Ishikawa (cell line): Measurements from ENCODE around the gene LYZ.

Experiments used
- CEBPB ChIP-seq: IDR thresholded peaks from 2 replicates; pipeline ENCODE4 v1.6.1; 2012
- CREB1 ChIP-seq: IDR thresholded peaks from 2 replicates; pipeline ENCODE4 v1.6.1; 2012; ENCODE audit warnings: low read depth
- EGR1 ChIP-seq: IDR thresholded peaks from 2 replicates; pipeline ENCODE4 v1.6.1; 2012
- EP300 ChIP-seq: IDR thresholded peaks from 2 replicates; pipeline ENCODE4 v1.6.1; 2012; ENCODE audit warnings: borderline replicate concordance
- FOXM1 ChIP-seq: IDR thresholded peaks from 2 replicates; pipeline ENCODE4 v1.6.1; 2012; ENCODE audit warnings: low read depth, borderline replicate concordance
- NFIC ChIP-seq: IDR thresholded peaks from 2 replicates; pipeline ENCODE4 v1.6.1; 2012
- RAD21 ChIP-seq: IDR thresholded peaks from 2 replicates; pipeline ENCODE4 v1.6.1; 2012; ENCODE audit warnings: low read depth
- TAF1 ChIP-seq: IDR thresholded peaks from 2 replicates; pipeline ENCODE4 v1.6.1; 2012; ENCODE audit warnings: low read depth, mild to moderate bottlenecking
- TCF12 ChIP-seq: IDR thresholded peaks from 2 replicates; pipeline ENCODE4 v1.6.1; 2012; ENCODE audit warnings: low read depth
- TEAD4 ChIP-seq: IDR thresholded peaks from 2 replicates; pipeline ENCODE4 v1.6.1; 2012
- YY1 ChIP-seq: IDR thresholded peaks from 2 replicates; pipeline ENCODE4 v1.6.1; 2012; ENCODE audit warnings: low read depth
- ZBTB7A ChIP-seq: IDR thresholded peaks from 2 replicates; pipeline ENCODE4 v1.6.1; 2012; ENCODE audit warnings: low read depth
- TF ChIP-seq, protein P1 (sequence below): IDR thresholded peaks from 2 replicates; pipeline ENCODE4 v1.6.1; 2012
- TF ChIP-seq, protein P2 (sequence below): IDR thresholded peaks from 2 replicates; pipeline ENCODE4 v1.6.1; 2012
- TF ChIP-seq, protein P3 (sequence below): IDR thresholded peaks from 2 replicates; pipeline ENCODE4 v1.6.1; 2012; ENCODE audit warnings: low read depth, mild to moderate bottlenecking

The LYZ gene

DNA sequence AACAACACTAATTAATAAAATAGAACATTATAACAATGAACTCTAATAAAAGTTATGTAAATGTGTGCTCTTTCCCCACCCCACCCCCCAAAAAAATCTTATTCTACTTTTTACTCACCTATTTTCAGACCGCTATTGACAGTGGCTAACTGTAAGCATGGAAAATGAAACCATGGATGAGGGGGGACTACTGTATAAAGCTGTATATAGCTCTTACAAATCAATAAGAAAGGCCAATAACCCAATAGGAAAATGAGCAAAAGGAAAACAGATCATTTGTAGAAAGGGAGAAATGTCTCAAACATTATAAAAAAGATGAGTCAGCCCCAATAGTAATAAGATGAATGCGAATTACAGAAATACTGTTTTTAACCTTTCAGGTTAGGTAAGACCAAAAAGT lies 38.7 kb downstream of the LYZ start:
- TF ChIP-seq TAF1 (no peak), TCF12 (no peak)

DNA sequence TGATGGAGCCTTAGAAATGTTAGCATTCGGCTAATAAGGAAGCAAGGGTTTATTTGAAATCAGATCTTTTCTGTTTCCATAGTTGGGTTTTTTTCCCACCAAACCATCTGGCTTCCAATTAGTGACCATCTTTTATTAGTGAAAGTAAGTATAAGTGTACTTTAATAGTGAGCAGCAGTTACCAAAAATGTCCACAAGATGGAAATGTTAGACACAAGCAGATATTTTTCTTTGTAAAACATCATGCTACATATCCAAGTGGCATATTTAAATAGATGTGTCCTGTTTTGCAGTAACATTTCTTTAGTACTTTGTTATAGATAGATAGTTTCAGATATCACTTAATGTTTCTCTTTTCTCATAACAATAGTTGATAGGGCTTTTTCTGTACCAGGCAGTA lies 40.2 kb downstream of the LYZ start:
- no peak for TF ChIP-seq ZBTB7A
- TF ChIP-seq, protein P1, sequence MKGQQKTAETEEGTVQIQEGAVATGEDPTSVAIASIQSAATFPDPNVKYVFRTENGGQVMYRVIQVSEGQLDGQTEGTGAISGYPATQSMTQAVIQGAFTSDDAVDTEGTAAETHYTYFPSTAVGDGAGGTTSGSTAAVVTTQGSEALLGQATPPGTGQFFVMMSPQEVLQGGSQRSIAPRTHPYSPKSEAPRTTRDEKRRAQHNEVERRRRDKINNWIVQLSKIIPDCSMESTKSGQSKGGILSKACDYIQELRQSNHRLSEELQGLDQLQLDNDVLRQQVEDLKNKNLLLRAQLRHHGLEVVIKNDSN, result no peak
- TF ChIP-seq RAD21, result peak; percentile 59
- TF ChIP-seq, protein P2, sequence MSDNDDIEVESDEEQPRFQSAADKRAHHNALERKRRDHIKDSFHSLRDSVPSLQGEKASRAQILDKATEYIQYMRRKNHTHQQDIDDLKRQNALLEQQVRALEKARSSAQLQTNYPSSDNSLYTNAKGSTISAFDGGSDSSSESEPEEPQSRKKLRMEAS, result no peak
- no peak for TF ChIP-seq YY1
- TF ChIP-seq TCF12, result no peak
- no peak for TF ChIP-seq TEAD4

DNA sequence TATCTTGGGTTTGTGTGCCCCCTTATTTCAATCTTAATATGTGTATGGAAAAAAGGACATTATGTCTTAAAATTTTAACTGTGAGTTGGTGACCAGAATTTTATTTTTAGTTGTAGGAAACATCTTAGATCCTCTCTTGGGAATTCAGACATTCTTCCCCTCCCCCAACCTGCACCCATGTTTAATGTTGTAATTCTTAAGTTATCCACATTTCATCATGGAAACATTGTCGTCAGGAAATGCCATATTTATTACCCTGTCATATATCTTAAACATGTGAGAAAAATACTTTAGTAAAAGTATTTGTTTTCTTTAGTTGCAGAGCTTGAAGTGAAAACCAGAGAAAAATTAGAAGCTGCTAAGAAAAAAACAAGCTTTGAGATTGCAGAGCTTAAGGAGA lies 41.6 kb downstream of the LYZ start:
- TF ChIP-seq EGR1 (no peak), TEAD4 (no peak), EP300 (no peak), RAD21 (no peak), CEBPB (no peak), TAF1 (no peak), ZBTB7A (no peak), NFIC (no peak), CREB1 (no peak), TCF12 (no peak), FOXM1 (no peak), YY1 (no peak)
- TF ChIP-seq, protein P2, result no peak
- TF ChIP-seq, protein P3, sequence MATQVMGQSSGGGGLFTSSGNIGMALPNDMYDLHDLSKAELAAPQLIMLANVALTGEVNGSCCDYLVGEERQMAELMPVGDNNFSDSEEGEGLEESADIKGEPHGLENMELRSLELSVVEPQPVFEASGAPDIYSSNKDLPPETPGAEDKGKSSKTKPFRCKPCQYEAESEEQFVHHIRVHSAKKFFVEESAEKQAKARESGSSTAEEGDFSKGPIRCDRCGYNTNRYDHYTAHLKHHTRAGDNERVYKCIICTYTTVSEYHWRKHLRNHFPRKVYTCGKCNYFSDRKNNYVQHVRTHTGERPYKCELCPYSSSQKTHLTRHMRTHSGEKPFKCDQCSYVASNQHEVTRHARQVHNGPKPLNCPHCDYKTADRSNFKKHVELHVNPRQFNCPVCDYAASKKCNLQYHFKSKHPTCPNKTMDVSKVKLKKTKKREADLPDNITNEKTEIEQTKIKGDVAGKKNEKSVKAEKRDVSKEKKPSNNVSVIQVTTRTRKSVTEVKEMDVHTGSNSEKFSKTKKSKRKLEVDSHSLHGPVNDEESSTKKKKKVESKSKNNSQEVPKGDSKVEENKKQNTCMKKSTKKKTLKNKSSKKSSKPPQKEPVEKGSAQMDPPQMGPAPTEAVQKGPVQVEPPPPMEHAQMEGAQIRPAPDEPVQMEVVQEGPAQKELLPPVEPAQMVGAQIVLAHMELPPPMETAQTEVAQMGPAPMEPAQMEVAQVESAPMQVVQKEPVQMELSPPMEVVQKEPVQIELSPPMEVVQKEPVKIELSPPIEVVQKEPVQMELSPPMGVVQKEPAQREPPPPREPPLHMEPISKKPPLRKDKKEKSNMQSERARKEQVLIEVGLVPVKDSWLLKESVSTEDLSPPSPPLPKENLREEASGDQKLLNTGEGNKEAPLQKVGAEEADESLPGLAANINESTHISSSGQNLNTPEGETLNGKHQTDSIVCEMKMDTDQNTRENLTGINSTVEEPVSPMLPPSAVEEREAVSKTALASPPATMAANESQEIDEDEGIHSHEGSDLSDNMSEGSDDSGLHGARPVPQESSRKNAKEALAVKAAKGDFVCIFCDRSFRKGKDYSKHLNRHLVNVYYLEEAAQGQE, result no peak
- TF ChIP-seq, protein P1, result no peak

DNA sequence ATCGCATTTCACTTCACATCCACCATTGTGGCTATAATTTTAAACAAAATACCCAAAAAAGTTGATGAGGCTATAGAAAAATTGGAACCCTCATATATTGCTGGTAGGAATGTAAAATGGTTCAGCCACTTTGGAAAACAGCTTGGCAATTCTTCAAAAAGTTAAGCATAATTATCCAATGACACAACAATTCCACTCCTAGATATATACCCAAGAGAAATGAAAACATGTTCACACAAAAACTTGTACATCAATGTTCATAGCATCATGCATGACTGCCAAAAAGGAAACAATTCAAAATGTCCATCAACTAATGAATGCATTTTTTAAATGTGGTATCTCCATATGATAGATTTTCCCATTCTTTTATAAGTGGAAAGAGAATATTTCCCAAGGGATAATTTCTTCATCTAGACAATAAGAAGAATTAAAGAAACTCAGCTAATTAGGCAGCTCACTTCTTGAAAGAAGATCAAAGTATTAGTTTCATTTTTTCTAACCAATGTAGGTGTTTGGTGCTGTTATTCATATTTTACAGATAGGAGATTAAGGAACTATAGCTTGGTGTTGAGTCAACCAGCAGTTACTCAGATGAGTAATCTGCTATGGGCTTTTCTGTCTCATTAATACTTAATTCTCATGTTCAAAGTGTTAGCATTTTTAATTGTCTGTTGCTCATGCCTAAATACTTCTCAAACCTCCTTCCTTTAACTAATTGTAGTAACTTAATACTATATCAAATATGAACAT lies 44.2 kb downstream of the LYZ start:
- no peak for TF ChIP-seq CEBPB
- TF ChIP-seq TEAD4, result no peak
- TF ChIP-seq, protein P1, result no peak
- TF ChIP-seq FOXM1, result no peak
- no peak for TF ChIP-seq TCF12
- no peak for TF ChIP-seq NFIC
- TF ChIP-seq CREB1, result no peak
- TF ChIP-seq ZBTB7A, result no peak
- TF ChIP-seq YY1, result no peak

DNA sequence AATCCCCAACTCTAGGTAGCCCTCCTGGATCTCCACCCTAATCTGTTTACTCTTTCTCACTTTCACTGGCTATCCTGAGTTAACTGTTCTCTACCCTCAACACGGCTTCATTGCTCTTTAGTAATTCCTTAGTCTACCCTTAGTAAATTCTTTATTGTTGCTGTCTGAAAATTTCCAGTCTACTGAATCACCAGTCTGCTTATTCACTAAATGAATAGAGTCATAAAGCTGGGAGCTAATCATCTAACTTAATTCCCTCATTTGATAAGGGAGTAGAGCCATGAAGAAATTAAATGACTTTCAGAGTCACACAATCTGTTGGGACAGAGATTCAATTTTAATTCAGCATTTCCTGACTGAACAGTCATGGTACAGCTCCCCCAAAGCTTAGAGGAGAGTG lies 47.9 kb downstream of the LYZ start:
- TF ChIP-seq, protein P1, result no peak
- TF ChIP-seq FOXM1 (no peak), NFIC (no peak), CREB1 (no peak)

DNA sequence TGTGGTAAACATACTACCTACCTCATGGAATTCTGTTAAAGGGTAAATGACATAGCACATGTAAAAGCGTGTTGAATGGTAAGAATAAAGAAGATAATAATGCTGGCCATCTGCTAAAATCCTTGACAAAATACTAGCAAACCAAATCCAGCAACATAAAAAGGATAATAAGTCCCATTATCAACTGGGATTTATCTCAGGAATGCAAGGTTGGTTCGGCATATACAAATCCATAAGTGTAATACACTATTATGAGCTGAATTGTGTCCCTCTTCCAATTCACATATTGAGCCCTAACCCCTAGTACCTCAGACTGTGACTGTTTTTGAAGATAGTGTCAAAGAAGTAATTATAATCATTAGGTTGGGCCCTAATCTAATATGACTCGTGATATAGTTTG lies 48.8 kb downstream of the LYZ start:
- TF ChIP-seq TAF1, result no peak
- TF ChIP-seq TCF12, result no peak
- TF ChIP-seq, protein P1, result no peak
- TF ChIP-seq, protein P2, result no peak
- no peak for TF ChIP-seq TEAD4
- TF ChIP-seq RAD21, result no peak
- TF ChIP-seq CREB1, result no peak
- no peak for TF ChIP-seq ZBTB7A
- TF ChIP-seq, protein P3, result no peak
- TF ChIP-seq YY1, result no peak
- no peak for TF ChIP-seq EP300
- TF ChIP-seq EGR1, result no peak
- no peak for TF ChIP-seq NFIC
- no peak for TF ChIP-seq FOXM1
- no peak for TF ChIP-seq CEBPB
